IPS DF 6.9 (cell line): ENCODE data around the gene CAD.

ENCODE experiments used
- DNase-seq: peaks from one replicate; pipeline ENCODE4 v3.0.0-alpha.2; 2013; ENCODE audit warnings: low read depth, low spot score
- H3K27ac ChIP-seq: one replicate; pipeline ENCODE4 v1.5.1; 2013; ENCODE audit warnings: low read length, control low read depth
- H3K27me3 ChIP-seq: 2 replicates; pipeline ENCODE4 v1.6.1; 2013; ENCODE audit warnings: mild to moderate bottlenecking, low read length; ENCODE audit not compliant: control insufficient read depth, insufficient read depth
- H3K36me3 ChIP-seq: 2 replicates; pipeline ENCODE4 v1.6.1; 2013; ENCODE audit warnings: low read length; ENCODE audit not compliant: control insufficient read depth, insufficient read depth
- H3K4me1 ChIP-seq: 2 replicates; pipeline ENCODE4 v1.6.1; 2013; ENCODE audit warnings: low read length; ENCODE audit not compliant: control insufficient read depth, insufficient read depth
- H3K4me3 ChIP-seq: 2 replicates; pipeline ENCODE4 v1.5.1; 2013; ENCODE audit warnings: mild to moderate bottlenecking, low read length
- H3K9me3 ChIP-seq: 2 replicates; pipeline ENCODE4 v1.6.1; 2013; ENCODE audit warnings: low read length, inconsistent platforms; ENCODE audit not compliant: control insufficient read depth, insufficient read depth
- WGBS: extraction: QIAGEN DNeasy Blood & Tissue Kit; methylation state at CpG from one replicate; pipeline ENCODE4 v1.1.7; 2013; ENCODE audit warnings: mixed read lengths, missing lambda C conversion rate; ENCODE audit not compliant: insufficient read length, insufficient coverage; 5-methylcytosine and 5-hydroxymethylcytosine counted together

CAD gene

GRCh38 chr2:27211943-27212625, 5.1 kb upstream of the CAD start, which contains the start of the genes ATRAID and SLC5A6:
ATRAID (plus strand) TSS chr2:27212041; CDS start chr2:27212369, 328 bp downstream.
SLC5A6 (minus strand) TSS chr2:27212268; CDS start chr2:27207650, 4,618 bp downstream.
- Histone ChIP-seq H3K4me1 (0 out of 2 replicates have a peak, but pooled peaks cover 1% of the 10 kb centered on the region), H3K9me3 (no peaks in the 10 kb centered on the region), H3K36me3 (peaks cover 16% of the 10 kb centered on the region), H3K27ac (no peak within 1 kb of the TSS), H3K4me3 (peak within 1 kb of the TSS; percentile 76), H3K27me3 (no peaks in the 10 kb centered on the region)
- peak; percentile 67 for DNase-seq
- no CpG with 5 or more reads among the region's 73 CpGs for WGBS

GRCh38 chr2:27212626-27213471, 4.3 kb upstream of the CAD start:
- Histone ChIP-seq H3K27me3 (no peaks in the 10 kb centered on the region), H3K36me3 (peaks cover 9% of the 10 kb centered on the region; the same call in 1 of the 2 replicates), H3K4me1 (0 out of 2 replicates have a peak, but pooled peaks cover 1% of the 10 kb centered on the region), H3K4me3 (peak overlapping the region; percentile 76; the same call in 1 of the 2 replicates), H3K27ac (no peak overlapping the region), H3K9me3 (no peaks in the 10 kb centered on the region)
- no CpG with 5 or more reads among the region's 34 CpGs for WGBS
- DNase-seq: no peak

GRCh38 chr2:27214941-27215340, 2.2 kb upstream of the CAD start:
- H3K27me3 ChIP-seq: no peaks in the 10 kb centered on the region
- no peak overlapping the region for H3K4me3 ChIP-seq
- H3K27ac ChIP-seq: no peak overlapping the region
- DNase-seq: no peak
- WGBS: no CpG with 5 or more reads among the region's 3 CpGs
- 0 out of 2 replicates have a peak, but pooled peaks cover 1% of the 10 kb centered on the region for H3K4me1 ChIP-seq
- no peaks in the 10 kb centered on the region for H3K9me3 ChIP-seq
- H3K36me3 ChIP-seq: no peaks in the 10 kb centered on the region

- H3K36me3 ChIP-seq: peaks cover 8% of the 10 kb centered on the region; the same call in 1 of the 2 replicates
- H3K27ac ChIP-seq: no peak overlapping the region
- no peaks in the 10 kb centered on the region for H3K27me3 ChIP-seq
- H3K4me3 ChIP-seq: no peak overlapping the region; the same call in 1 of the 2 replicates
- no peak for DNase-seq
- H3K4me1 ChIP-seq: 0 out of 2 replicates have a peak, but pooled peaks cover 1% of the 10 kb centered on the region
- no CpG with 5 or more reads among the region's 13 CpGs for WGBS
- no peaks in the 10 kb centered on the region for H3K9me3 ChIP-seq
Observed at GRCh38 chr2:27216416-27217137, 592 bp upstream of the CAD start.

GRCh38 chr2:27218614-27219013, 1.4 kb downstream of the CAD start:
- no peaks in the 10 kb centered on the region for H3K27me3 ChIP-seq
- no CpG with 5 or more reads among the region's 4 CpGs for WGBS
- peaks cover 22% of the 10 kb centered on the region; the same call in 1 of the 2 replicates for H3K36me3 ChIP-seq
- no peak overlapping the region for H3K27ac ChIP-seq
- no peaks in the 10 kb centered on the region for H3K9me3 ChIP-seq
- DNase-seq: no peak
- no peak overlapping the region for H3K4me3 ChIP-seq
- H3K4me1 ChIP-seq: 0 out of 2 replicates have a peak, but pooled peaks cover 1% of the 10 kb centered on the region

- WGBS: no CpG with 5 or more reads among the region's 2 CpGs
- H3K27me3 ChIP-seq: no peaks in the 10 kb centered on the region
- no peak overlapping the region for H3K27ac ChIP-seq
- H3K36me3 ChIP-seq: peaks cover 27% of the 10 kb centered on the region; the same call in 1 of the 2 replicates
- no peak overlapping the region for H3K4me3 ChIP-seq
- 0 out of 2 replicates have a peak, but pooled peaks cover 1% of the 10 kb centered on the region for H3K4me1 ChIP-seq
- DNase-seq: no peak
- no peaks in the 10 kb centered on the region for H3K9me3 ChIP-seq
Observed at GRCh38 chr2:27219091-27219490, 1.9 kb downstream of the CAD start.

- Histone ChIP-seq H3K9me3 (no peaks in the 10 kb centered on the region), H3K4me1 (0 out of 2 replicates have a peak, but pooled peaks cover 1% of the 10 kb centered on the region), H3K4me3 (no peak overlapping the region), H3K27ac (no peak overlapping the region), H3K36me3 (peaks cover 36% of the 10 kb centered on the region), H3K27me3 (no peaks in the 10 kb centered on the region)
- WGBS: no CpG with 5 or more reads among the region's 7 CpGs
- DNase-seq: no peak
Observed at GRCh38 chr2:27220091-27220490, 2.9 kb downstream of the CAD start.

- no peak for DNase-seq
- H3K36me3 ChIP-seq: peaks cover 46% of the 10 kb centered on the region
- H3K27me3 ChIP-seq: no peaks in the 10 kb centered on the region
- no peak overlapping the region for H3K4me3 ChIP-seq
- H3K4me1 ChIP-seq: 0 out of 2 replicates have a peak, but pooled peaks cover 1% of the 10 kb centered on the region
- no CpG with 5 or more reads among the region's 3 CpGs for WGBS
- H3K27ac ChIP-seq: no peak overlapping the region
- H3K9me3 ChIP-seq: no peaks in the 10 kb centered on the region
Observed at GRCh38 chr2:27221166-27221565, 4.0 kb downstream of the CAD start.

- Histone ChIP-seq H3K4me3 (no peak overlapping the region), H3K27ac (no peak overlapping the region), H3K36me3 (peaks cover 56% of the 10 kb centered on the region), H3K9me3 (no peaks in the 10 kb centered on the region), H3K4me1 (no peaks in the 10 kb centered on the region), H3K27me3 (no peaks in the 10 kb centered on the region)
- no peak for DNase-seq
- WGBS: no CpG with 5 or more reads among the region's 5 CpGs
Observed at GRCh38 chr2:27222407-27222806, 5.2 kb downstream of the CAD start.

- no peaks in the 10 kb centered on the region for H3K9me3 ChIP-seq
- H3K4me3 ChIP-seq: no peak overlapping the region
- no peak for DNase-seq
- H3K27me3 ChIP-seq: no peaks in the 10 kb centered on the region
- H3K27ac ChIP-seq: no peak overlapping the region
- H3K4me1 ChIP-seq: no peaks in the 10 kb centered on the region
- no CpG with 5 or more reads among the region's 6 CpGs for WGBS
- H3K36me3 ChIP-seq: peaks cover 58% of the 10 kb centered on the region
Observed at GRCh38 chr2:27223416-27223815, 6.2 kb downstream of the CAD start.
